Tibial nerve (tissue), 4 donors: ENCODE measurements around the gene PRPH. TPM values are rescaled to one million over a fixed set of nuclear protein-coding genes. Genes with fewer than 3 reads are reported as not detected.

Experiments
- DNase-seq, 2 donors: peaks; one replicate each; pipeline ENCODE4 v3.0.0-alpha.2; 2019; ENCODE audit warnings: low spot score in 2 of 2
- H3K27ac ChIP-seq, 4 donors: fragments of 200-600 bp; sonication (generic) in 3 of 4; one replicate each; pipeline ENCODE4 v1.5.1; 2017 to 2019; ENCODE audit warnings: mild to moderate bottlenecking in 1 of 4
- H3K27me3 ChIP-seq, 2 donors: fragments of 200-600 bp; sonication (generic) in 1 of 2; one replicate each; pipeline versions ENCODE4 v1.5.1 to v1.6.0; 2017 to 2019
- H3K36me3 ChIP-seq, 3 donors: fragments of 200-600 bp; sonication (generic); one replicate each; pipeline ENCODE4 v1.5.1; 2018 to 2019
- H3K4me1 ChIP-seq, 4 donors: fragments of 200-600 bp; sonication (generic) in 3 of 4; one replicate each; pipeline ENCODE4 v1.5.1; 2017 to 2019
- H3K4me3 ChIP-seq, 4 donors: fragments of 200-600 bp; sonication (generic) in 3 of 4; one replicate each; pipeline ENCODE4 v1.5.1; 2017 to 2019; ENCODE audit warnings: mild to moderate bottlenecking in 1 of 4, moderate library complexity in 1 of 4
- H3K9me3 ChIP-seq, 4 donors: fragments of 200-600 bp; sonication (generic) in 3 of 4; one replicate each; pipeline ENCODE4 v1.5.1; 2017 to 2019
- CTCF ChIP-seq, 5 experiments: fragments of 200-600 bp in 3 of 5; fragments of 450-650 bp in 2 of 5; sonication (generic) in 3 of 5; IDR thresholded peaks; one replicate each; pipeline ENCODE4 v1.5.1; 2016 to 2019; ENCODE audit warnings: antibody characterized with exemption in 5 of 5, mild to moderate bottlenecking in 3 of 5, moderate library complexity in 2 of 5
- EP300 ChIP-seq, 2 donors: sonication (generic); formaldehyde crosslinking; IDR thresholded peaks; one replicate each; pipeline ENCODE4 v1.6.1; 2017; ENCODE audit warnings: antibody characterized with exemption in 2 of 2, mild to moderate bottlenecking in 1 of 2
- POLR2A ChIP-seq, 2 donors: fragments of 450-650 bp; IDR thresholded peaks; one replicate each; pipeline ENCODE4 v1.6.1; 2017; ENCODE audit warnings: antibody characterized with exemption in 2 of 2, mild to moderate bottlenecking in 2 of 2, moderate library complexity in 2 of 2
- WGBS, 2 donors: methylation state at CpG; one replicate each; pipeline ENCODE4 v1.1.5; 2018; 5-methylcytosine and 5-hydroxymethylcytosine counted together
- total RNA-seq, 4 donors: library from RNA; depleted of rRNA; stranded (reverse); fragments of >200 nt; gene quantifications; one replicate each; pipeline ENCODE4 v1.1.0, GENCODE V29; 2016

The PRPH gene
- total RNA-seq, 4 donors from 2014 or later: 0.20 to 0.84 (median 0.22) TPM; not detected in 1

- TF ChIP-seq CTCF (IDR thresholded peaks at IDR 0.05) (no peak), EP300 (IDR thresholded peaks at IDR 0.05) (no peak), POLR2A (IDR thresholded peaks at IDR 0.05) (no peak)
- no peak overlapping the region for H3K27ac ChIP-seq
- H3K4me1 ChIP-seq: peaks cover 0 to 19% (median 7%) of the 10 kb centered on the region in 4 donors
- WGBS, 2 donors: 93 to 97% methylated on average over 12 of the region's 12 CpGs
- H3K4me3 ChIP-seq: no peak overlapping the region
- no peaks in the 10 kb centered on the region for H3K36me3 ChIP-seq
- H3K27me3 ChIP-seq: peaks cover 0 to 26% of the 10 kb centered on the region in 2 donors
- no peak for DNase-seq
- H3K9me3 ChIP-seq: no peaks in the 10 kb centered on the region
These were observed 33.9 kb downstream of the PRPH start for GRCh38 chr12:49328816-49329215.

- H3K4me1 ChIP-seq: peaks cover 0 to 18% (median 6%) of the 10 kb centered on the region in 4 donors
- H3K9me3 ChIP-seq: no peaks in the 10 kb centered on the region
- H3K36me3 ChIP-seq: no peaks in the 10 kb centered on the region
- WGBS, 2 donors: 86 to 90% methylated on average over 5 to 7 of the region's 7 CpGs
- H3K27ac ChIP-seq: no peak overlapping the region
- peaks cover 0 to 40% of the 10 kb centered on the region in 2 donors for H3K27me3 ChIP-seq
- no peak for DNase-seq
- no peak for TF ChIP-seq EP300 (IDR thresholded peaks at IDR 0.05)
- no peak for TF ChIP-seq CTCF (IDR thresholded peaks at IDR 0.05)
- TF ChIP-seq POLR2A (IDR thresholded peaks at IDR 0.05): no peak
- no peak overlapping the region for H3K4me3 ChIP-seq
These were observed 35.2 kb downstream of the PRPH start for GRCh38 chr12:49330032-49330619.

- peaks cover 0 to 46% of the 10 kb centered on the region in 2 donors for H3K27me3 ChIP-seq
These were observed 35.9 kb downstream of the PRPH start for GRCh38 chr12:49330631-49331379.

GRCh38 chr12:49331380-49332222 lies 36.7 kb downstream of the PRPH start:
- no peaks in the 10 kb centered on the region for H3K9me3 ChIP-seq
- H3K27me3 ChIP-seq: peaks cover 4 to 54% of the 10 kb centered on the region in 2 donors
- 38 to 44% methylated on average over 11 of the region's 11 CpGs for WGBS, 2 donors
- no peaks in the 10 kb centered on the region for H3K36me3 ChIP-seq
- H3K4me3 ChIP-seq: no peak overlapping the region
- peak; percentile 59 to 78 (median 73) for TF ChIP-seq CTCF (IDR thresholded peaks at IDR 0.05)
- TF ChIP-seq EP300 (IDR thresholded peaks at IDR 0.05): no peak
- peak; percentile 45 to 62 for DNase-seq
- H3K4me1 ChIP-seq: peaks cover 0 to 26% (median 8%) of the 10 kb centered on the region in 4 donors
- no peak overlapping the region for H3K27ac ChIP-seq

More at GRCh38 chr12:49330631-49331379, 35.9 kb downstream of the PRPH start:
- Histone ChIP-seq H3K9me3 (no peaks in the 10 kb centered on the region), H3K4me1 (peaks cover 0 to 18% (median 6%) of the 10 kb centered on the region in 4 donors), H3K4me3 (no peak overlapping the region), H3K36me3 (no peaks in the 10 kb centered on the region), H3K27ac (no peak overlapping the region)
- DNase-seq: no peak
- 66 to 72% methylated on average over 12 to 13 of the region's 14 CpGs for WGBS, 2 donors
- TF ChIP-seq EP300 (IDR thresholded peaks at IDR 0.05): no peak
- TF ChIP-seq CTCF (IDR thresholded peaks at IDR 0.05): no peak
- no peak for TF ChIP-seq POLR2A (IDR thresholded peaks at IDR 0.05)
